Activated CD8-positive, alpha-beta memory T cell treated with anti-CD3 and anti-CD28 coated beads, Interleukin-2, amount 50 U/mL, for 4 hours (primary cell): ENCODE results near the gene FTSJ3.
"Not testable (repeated sequence)": the region's sequence is repeated elsewhere in the genome, so short reads cannot be mapped to it uniquely, and the experiment has no call there.

Source experiments
- DNase-seq: peaks from one replicate; pipeline ENCODE4 v3.0.0-alpha.2; 2020

FTSJ3 gene

DNA sequence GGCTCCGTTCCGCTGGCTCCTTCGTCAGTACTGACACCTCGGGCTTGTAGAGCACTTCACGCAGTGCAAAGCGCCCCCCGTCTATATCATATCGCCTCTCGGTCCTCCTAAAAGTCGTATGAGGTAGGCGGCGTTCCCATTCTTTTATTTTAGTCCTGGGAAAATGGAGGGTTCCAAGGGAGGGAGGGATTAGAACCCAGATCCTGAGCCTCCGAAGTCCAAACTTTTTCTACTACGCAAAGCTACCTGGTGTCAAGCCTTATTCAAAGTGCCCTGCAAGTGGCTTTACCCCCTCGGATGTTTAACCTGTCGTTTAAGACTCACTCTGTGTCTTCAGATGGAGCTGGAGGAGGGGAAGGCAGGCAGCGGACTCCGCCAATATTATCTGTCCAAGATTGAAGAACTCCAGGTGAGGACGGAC is 348 bp upstream of the FTSJ3 start:
- no peak for DNase-seq

DNA sequence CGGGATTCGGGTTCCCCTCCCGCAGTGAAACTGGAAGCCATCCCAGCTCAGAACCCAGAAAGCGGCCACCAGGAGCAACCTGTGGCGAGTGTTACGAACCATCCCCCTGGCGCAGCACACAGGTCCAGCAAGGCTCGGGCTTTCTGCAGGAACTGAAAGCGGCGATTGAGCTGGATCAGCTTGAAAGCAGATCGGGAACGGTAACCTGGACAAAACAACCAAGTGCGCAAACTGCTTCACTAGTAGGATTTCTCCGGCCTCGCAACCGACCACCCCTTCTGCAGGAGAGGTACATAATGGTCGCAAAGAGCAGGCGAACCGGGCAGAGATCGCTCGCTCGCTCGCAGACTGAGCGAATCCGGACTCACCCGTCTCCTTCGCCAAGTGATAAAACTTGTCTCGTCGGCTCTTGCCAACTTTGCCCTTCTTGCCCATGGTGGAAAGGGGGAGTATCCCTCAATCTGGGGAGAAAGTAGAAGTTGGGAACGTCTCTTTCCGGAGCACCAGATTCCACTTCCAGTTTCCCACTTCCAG is 928 bp downstream of the FTSJ3 start:
- no peak for DNase-seq

DNA sequence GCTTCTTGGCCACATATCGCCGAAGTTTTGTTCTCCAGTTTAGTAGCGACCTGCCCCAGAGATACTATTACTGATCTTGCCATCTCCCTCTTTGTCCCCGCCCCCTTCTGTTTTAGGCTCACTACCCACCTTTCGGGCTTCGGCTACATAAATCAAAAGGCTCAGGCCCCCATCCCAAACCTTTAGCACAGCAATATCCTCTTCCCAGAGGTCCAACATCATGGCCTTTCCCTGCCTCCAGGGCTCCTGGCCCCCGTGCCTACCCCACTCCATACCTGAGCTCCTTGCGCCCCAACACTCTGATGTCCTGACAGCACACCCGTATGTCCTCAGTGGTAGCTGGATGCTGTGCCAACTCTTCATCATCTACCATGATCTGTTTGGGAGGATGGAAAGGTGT is 3.1 kb downstream of the FTSJ3 start:
- DNase-seq = no peak

DNA sequence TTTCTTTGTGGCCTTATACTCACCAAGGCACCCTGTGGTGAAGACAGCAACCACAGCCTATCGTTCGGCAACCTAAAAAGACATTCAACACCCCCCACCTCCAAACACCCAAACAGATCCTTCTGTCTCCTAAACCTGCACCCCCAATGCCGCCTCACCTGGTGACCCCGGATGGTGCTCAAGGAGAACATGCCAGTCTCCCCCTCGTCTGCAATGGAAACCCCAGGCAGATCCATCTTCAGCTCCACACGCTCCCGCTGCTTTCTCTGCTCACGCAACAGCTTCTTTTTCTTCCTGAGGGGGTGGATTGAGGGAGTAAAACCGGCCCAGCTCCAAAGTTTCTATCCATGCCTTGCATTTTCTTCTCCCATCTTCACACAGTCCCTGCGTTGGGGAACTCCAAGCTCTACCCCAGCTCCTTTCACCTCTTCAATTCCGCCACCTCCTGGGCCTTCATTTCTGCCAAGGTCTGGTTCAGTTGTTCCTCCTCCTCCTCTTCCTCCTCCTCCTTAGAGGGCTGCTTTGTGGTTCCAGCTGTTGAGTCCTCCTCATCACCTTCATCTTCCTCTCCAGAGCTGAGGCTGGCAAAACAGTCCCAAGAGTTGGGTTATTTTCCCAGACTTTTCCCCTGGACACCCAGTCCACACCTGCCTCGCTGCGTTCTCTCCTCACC is 3.7 kb downstream of the FTSJ3 start:
- no peak for DNase-seq

DNA sequence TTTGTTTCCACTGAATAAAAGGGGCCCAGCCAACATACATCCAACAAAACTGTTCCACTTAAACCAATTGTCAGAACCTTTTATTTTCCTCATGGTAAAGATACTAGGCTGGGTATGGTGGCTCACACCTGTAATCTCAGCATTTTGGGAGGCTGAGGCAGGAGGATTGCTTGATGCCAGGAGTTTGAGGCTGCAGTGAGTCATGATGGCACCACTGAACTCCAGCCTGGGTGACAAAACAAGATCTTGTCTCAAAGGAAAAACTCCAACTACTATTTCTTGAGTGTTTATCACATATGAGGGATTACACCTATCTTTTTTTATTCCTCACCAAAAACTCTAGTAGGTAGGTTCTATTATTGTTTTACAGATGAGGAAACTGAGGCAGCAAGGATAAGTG is 4.9 kb downstream of the FTSJ3 start:
- DNase-seq = no peak

DNA sequence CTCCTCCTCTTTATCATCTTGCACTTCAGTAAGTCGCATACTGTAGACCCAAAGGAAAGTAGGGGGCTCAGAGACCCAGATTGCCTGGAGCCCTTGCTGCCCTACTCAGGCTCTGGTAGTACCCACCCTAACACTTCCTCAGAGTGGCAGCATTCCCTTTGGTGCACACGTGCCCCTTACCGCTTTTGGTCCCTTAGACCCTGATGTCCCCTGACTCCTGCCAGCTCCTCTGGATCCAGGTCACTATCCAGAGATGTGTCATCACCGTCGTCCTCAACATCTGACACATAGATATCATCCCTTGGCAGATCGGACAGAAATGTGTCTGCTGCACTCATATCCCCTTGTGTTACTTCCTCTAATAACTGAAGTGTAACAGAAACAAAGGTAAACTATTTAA is 5.7 kb downstream of the FTSJ3 start:
- no peak for DNase-seq

DNA sequence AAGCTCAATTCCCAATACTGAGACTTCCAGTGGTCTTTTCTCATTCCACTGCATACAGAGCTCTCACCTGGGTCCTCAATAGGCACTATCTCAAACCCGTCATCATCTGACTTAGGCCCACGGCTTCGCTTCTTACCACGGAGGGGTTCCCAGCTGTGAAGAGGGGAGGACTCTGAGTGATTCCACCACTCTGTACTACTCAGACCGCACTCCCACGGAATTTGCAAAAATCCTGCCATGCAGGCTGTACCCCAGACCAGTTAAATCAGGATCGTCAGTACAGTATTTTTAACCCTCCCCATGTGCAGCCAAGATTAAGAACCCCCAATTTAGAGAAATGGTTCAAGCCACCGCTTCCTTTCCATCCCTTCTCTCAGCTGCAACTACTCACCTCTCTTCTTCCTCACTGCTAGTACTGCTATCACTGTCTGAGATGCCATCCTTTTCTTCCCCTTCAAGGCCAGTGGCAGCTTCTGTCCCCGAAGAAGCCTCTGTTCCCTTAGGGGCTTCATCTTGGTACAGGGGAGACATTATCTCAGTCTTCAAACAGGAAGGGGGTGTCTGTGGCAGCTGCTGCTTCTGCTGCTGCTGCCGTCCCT is 6.4 kb downstream of the FTSJ3 start:
- DNase-seq = no peak

DNA sequence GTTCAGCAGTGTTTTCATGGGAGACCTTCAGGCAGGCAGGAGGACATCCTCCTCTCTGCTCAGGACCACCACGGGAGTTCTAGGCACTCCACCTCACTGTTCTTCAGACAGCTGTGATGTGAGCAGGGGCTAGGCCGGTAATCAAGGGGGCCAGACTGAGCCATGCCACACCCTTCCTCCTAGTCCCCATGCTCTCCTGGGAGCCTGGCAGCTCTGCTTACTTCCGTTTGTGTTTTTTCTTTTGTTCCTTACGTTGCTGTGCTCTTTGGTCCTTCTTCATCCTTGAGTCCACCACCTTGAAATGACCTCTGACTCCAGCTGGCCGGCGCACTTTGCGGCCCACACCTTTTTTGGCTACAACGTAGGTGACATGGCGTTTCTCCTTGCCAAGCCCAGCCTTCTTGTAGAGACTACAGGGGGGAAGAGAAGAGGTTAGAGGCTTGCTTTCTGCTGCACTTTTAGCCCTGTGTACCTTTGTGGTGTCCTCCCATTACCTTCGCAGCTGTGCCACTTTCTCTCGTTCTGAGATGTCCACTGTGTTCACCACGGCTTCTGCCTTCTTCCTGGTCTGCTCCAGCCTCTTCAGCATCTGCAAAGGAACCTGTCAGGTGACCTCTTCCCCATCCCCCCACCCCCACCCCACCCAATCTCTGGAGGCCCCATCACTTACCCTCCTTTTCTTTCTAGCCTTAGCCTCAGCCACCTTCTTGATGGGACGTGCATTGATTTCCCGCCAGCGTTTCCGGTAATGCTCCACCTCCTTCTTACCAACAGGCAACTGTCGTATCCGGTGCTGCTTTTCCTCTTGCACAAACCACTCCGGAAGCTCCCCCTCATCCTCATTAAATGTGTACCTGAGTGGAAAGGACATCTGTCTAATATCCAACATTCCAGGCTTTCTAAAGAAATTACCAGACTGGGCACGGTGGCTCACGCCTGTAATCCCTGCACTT is 7.6 kb downstream of the FTSJ3 start:
- DNase-seq = no peak

DNA sequence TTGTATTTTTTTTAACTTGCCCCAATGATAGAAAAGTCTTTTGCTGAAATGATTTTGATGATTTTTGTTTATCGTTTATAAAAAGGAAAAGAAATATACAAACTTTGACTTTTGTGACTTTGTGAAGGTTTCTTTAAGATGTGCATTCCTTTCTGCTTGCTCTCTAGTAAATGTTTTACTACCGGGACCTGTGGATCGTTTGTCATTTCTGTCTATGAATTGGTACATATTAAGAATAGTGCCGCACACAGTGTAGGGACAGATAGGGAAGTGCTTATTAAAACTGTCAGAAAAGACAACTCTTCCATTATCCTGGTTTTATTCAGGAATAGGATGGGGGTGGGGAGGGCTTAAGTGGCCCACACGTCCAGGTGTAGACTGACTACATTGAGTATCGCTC is 8.3 kb downstream of the FTSJ3 start:
- no peak for DNase-seq

DNA sequence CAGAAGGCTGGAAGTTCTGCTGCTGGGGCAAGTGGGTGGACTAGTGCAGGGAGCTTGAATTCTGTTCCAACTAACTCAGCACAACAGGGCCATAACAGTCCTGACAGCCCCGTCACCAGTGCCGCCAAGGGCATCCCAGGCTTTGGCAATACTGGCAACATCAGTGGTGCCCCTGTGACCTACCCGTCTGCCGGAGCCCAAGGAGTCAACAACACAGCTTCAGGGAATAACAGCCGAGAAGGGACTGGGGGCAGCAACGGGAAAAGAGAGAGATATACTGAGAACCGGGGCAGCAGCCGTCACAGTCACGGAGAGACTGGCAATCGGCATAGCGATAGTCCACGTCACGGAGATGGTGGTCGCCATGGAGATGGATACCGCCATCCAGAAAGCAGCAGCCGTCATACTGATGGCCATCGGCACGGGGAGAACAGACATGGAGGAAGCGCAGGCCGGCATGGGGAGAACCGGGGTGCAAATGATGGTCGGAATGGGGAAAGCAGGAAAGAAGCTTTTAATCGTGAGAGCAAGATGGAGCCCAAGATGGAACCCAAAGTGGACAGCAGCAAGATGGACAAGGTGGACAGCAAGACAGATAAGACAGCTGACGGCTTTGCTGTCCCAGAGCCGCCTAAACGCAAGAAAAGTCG is 9.6 kb downstream of the FTSJ3 start:
- DNase-seq = no peak

DNA sequence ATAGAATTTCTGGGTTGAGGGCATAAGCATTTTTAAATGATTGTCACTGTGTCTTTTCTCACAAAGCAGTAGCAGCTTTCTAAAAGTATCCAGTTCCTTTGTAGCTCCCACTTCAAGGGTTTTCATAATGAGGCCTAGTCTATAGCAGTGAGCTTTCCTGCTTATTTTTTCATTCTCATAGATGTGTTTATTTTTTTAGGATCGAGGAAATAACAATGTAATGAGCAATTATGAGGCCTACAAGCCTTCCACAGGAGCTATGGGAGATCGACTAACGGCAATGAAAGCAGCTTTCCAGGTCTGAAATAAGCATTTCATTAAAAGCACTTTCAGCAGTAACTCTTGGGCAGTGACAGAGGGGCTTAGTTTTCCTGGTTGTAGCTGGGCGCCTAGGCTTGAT is 10.8 kb downstream of the FTSJ3 start:
- DNase-seq = no peak

DNA sequence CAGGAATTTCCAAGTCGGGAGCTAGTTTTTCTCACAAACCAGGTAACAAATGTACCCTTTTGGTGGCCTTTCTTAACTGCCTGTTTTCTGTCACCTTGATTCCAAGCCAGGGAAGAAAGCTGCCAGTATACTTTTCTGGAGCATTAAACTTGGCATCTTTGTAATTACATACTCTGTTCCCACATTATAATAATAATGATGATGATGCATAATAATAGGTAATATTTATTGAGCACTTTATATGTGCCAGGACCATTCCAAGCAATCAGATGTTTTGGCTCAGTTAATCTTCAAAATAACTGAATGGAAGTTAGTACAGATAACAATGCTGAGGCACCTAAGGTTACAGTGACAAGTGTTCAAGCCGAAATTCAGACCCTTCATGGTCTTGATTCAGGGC is 11.3 kb downstream of the FTSJ3 start:
- DNase-seq = no peak

DNA sequence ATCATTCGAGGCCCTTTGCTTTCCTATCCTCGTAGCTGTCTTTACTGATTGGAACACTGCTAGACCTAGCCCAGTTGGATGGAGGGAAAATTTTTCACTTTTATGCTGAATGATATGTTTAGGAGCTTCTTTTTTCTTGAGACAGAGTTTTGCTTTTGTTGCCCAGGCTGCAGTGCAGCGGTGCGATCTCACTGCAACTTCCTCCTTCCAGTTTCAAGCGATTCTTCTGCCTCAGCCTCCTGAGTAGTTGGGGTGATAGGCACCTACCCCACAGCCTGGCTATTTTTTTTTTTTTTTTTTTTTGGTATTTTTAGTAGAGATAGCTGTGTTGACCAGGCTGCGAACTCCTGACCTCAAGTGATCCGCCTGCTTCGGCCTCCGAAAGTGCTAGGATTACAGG is 17.5 kb downstream of the FTSJ3 start:
- no peak for DNase-seq

DNA sequence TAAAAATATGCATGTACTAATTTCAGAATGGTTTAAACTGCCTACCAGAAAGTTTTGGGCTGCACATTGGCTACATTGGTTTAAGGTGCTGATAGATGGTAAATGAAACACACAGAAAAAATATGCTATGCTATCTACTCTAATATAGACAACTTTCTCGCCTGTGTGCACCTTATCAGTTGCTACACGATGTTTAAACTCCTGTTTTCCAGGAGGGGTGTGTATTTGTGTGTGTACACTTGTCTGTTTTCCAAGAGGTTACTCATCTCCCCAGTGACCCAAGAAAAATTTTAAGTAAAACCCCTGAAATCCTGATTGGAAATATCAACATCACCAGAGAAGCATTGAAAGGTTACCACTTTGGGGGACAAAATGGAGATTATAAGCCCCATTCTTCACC is 21.9 kb downstream of the FTSJ3 start:
- no peak for DNase-seq

DNA sequence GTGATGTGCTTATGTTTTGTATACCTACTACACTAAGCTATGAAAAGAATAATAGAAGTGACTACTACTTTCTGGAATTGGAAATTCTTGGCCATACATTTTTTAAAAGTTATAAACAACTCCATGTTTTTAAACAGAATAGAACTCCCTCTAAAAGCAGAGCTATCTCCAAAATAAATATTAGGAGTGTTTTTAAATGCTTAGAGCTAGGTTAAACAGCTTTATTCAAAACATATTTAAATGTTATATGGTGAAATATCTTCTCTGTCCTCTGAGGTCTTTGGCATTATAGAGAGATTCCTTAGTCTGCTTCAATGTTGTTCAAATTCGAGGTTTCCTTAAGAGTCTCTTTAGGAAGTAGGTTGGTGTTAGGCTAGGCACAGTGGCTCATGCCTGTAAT is 23.1 kb downstream of the FTSJ3 start:
- DNase-seq = no peak

DNA sequence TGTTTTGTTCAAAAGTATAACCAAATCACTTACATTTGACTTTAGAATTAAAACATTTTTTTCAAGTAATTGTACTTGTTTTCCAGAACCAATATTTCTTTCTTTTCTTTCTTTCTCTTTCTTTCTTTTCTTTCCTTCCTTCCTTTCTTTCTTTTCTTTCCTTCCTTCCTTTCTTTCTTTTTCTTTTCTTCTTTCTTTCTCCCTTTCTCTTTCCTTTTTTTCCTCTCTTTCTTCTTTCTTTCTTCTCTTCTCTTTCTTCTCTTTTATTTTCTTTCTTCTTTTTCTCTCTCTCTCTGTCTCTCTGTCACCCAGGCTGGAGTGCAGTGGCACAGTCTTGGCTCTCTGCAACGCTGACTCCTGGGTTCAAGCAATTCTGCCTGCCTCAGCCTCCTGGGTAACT is 26.7 kb downstream of the FTSJ3 start:
- DNase-seq = no peak

DNA sequence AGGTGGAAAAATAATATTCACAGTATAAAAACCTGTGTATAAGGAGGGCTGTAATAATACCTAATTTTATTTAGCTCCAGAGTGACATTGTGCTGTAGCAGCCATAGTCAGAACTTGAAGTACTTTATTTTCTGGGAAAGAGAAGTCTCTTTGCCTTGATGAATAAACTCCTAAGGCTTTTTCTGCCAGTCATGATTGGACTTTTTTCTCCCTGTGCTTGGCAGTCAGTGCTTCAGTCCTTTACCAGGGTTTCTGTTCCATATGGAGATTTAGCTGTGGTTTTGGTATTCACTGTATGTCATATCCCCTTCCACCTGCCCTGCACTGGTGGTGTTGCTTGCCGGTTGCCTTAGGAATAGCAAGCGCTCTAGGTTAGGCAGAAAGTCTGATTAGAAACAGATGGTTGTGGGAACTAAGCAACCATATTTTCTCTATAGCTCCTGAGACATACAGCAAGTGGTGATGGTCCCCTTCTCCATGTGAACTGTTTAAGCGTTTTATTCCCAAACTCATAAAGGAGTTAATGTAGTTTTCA is 28.8 kb downstream of the FTSJ3 start:
- DNase-seq = no peak

DNA sequence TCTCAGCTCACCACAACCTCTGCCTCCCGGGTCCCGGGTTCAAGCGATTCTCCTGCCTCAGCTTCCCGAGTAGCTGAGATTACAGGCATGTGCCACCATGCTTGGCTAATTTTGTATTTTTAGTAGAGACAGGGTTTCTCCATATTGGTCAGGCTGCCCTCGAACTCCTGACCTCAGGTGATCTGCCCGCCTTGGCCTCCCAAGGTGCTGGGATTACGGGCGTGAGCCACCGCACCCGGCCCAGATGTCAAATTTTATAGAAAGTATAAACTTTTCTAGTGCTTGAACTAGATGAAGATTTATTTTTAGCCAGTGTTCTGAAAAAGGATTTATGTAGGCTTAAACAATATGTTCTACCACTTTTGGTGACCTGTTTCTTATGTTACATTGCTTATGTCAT is 31.1 kb downstream of the FTSJ3 start:
- not testable (repeated sequence) for DNase-seq

DNA sequence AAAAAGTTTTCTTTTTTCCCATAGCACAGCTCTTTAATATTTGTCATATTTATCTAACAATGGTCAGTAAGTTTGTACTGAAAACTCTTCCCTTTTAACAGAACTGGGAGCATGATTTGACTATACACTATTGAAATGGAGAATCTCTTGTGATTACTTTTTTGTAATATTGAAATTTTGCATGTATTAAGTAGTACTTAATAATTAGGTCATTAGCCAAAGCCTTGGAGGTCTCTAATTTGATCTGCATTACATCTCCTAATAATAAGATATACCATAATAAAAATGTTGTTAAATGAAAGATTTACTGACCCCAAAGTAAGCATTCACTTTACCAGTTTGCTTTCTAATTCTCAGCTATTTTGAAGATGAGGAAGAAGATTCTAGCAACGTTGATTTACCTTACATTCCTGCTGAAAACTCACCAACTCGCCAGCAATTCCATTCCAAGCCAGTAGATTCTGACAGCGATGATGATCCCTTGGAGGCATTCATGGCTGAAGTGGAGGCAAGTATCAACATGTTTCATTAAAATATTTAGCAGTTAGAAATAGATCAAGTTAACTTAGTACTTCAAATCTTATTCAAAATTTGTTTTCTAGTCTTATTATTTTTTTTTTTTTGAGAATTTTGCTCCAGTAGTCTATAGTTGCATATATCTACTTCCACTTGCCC is 35.3 kb downstream of the FTSJ3 start:
- DNase-seq = no peak

DNA sequence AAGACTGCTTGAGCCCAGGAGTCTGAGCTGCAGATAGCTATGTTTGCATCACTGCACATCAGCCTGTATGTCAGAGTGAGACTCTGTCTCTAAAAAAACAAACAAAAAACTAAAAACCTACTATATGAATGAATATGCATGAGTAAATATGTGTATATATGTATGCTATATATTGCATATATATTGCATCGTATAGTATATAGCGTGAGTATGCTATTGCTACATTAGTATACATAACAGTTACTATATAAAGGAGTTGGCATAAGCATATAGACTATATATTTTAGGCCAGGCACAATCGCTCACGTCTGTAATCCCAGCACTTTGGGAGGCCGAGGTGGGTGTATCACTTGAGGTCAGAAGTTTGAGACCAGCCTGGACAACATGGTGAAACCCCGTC is 37.4 kb downstream of the FTSJ3 start:
- no peak for DNase-seq

DNA sequence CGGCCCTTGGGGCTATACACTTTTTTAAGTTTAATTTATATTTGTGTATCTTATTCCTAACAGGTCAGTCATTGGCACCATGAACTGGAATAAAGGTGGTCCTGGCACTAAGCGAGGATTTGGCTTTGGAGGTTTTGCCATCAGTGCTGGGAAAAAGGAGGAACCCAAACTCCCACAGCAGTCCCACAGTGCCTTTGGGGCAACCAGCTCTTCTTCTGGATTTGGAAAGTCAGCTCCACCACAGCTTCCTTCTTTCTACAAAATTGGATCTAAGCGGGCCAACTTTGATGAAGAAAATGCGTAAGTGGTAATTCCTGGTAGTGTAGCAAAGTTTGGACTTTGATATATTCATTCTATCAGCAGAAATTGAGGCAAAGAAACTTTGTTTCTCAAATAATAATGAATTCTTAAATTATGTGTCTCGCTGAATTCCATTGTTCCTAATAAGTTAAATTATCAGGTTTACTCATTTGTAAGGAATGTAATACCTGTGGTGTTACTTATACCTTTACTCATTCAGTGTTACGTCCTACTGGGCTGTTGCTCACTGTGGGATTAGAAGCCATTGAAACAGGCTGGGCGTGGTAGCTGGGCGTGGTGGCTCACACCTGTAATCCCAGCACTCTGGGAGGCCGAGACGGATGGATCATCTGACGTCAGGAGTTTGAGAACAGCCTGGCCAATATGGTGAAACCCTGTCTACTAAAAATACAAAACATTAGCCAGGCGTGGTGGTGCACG is 40.3 kb downstream of the FTSJ3 start:
- no peak for DNase-seq

DNA sequence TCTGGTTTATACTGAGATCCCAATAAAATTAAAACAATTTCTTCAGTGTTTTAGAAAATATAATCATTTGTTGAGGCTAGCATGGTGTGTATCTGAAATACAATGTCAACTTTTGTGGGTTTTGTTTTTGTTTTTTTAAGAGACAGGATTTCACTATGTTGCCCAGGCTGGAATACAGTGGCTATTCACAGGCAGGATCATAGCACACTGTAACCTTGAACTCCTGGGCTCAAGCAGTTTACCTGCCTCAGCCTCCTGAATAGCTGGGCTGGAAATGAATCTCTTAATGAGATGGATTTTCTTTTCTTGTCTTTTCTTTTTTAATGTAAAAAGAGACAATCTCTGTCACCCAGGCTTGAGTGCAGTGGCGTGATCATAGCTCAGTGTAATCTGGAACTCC is 41.3 kb downstream of the FTSJ3 start:
- DNase-seq = no peak
